ENCODE data around the gene ACTN2.

ACTN2 gene

DNA sequence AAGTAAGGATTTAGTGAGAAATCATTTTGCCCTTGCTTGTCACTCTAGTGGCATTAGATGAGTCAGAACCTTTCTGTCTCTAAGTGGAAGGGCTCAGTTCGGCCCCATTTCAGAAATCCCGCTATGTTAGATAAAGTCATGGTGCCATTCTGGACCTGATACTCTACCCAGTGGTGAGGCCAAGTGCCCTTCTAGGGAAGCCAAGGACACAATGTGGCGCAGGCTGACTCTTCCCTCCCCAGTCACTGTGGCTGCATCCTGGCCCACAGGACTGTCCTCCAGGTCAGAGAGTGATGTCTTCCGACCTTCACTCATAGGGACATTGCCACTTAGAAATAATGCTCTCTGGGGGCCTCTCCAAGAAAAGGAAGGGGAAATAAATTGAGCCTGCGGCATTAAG lies 60.5 kb downstream of the ACTN2 start:
- H3K36me3 ChIP-seq (ENCODE audit: control insufficient read depth, insufficient read depth, low read length) = no peaks in the 10 kb centered on the region
- no peak overlapping the region for H3K9ac ChIP-seq (ENCODE audit: low read depth, low read length)
- no peaks in the 10 kb centered on the region for H3K4me1 ChIP-seq (ENCODE audit: control insufficient read depth, insufficient read depth, low read length)
- no peaks in the 10 kb centered on the region for H3K9me3 ChIP-seq (ENCODE audit: control insufficient read depth, insufficient read depth, low read length)
- no peak overlapping the region for H3K4me3 ChIP-seq (ENCODE audit: low read depth, low read length)
- no peaks in the 10 kb centered on the region for H3K27me3 ChIP-seq (ENCODE audit: control insufficient read depth, insufficient read depth, low read length)

DNA sequence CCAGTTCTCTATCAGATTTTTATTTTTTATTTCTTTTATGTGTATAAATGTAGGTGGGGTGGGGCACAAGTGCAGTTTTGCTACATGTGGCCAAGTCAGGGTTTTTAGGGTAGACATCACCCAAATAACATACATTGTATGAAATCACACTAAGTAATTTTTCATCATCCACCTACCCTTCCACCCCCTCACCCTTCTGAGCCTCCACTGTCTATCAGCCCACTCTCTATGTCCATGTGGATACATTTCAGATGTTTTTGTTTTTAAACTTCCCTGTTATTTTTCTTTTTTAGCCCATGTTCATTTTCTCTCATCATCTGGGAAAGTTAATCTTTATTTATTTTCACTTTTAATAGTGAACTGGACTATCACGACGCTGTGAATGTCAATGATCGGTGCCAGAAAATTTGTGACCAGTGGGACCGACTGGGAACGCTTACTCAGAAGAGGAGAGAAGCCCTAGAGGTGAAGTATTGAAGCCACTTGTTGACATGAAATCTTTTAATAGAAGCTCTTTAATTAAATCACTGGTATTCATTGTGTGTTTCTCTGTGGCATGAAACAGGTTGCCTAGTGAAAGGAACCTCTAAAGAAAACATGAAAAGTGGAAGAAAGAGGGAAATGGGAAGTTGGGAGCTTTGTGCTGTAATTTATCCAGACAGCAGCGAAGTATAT lies 61.1 kb downstream of the ACTN2 start:
- no peaks in the 10 kb centered on the region for H3K4me1 ChIP-seq (ENCODE audit: control insufficient read depth, insufficient read depth, low read length)
- H3K4me3 ChIP-seq (ENCODE audit: low read depth, low read length) = no peak overlapping the region
- H3K9ac ChIP-seq (ENCODE audit: low read depth, low read length) = no peak overlapping the region
- no peaks in the 10 kb centered on the region for H3K36me3 ChIP-seq (ENCODE audit: control insufficient read depth, insufficient read depth, low read length)
- H3K9me3 ChIP-seq (ENCODE audit: control insufficient read depth, insufficient read depth, low read length) = no peaks in the 10 kb centered on the region
- no peaks in the 10 kb centered on the region for H3K27me3 ChIP-seq (ENCODE audit: control insufficient read depth, insufficient read depth, low read length)

DNA sequence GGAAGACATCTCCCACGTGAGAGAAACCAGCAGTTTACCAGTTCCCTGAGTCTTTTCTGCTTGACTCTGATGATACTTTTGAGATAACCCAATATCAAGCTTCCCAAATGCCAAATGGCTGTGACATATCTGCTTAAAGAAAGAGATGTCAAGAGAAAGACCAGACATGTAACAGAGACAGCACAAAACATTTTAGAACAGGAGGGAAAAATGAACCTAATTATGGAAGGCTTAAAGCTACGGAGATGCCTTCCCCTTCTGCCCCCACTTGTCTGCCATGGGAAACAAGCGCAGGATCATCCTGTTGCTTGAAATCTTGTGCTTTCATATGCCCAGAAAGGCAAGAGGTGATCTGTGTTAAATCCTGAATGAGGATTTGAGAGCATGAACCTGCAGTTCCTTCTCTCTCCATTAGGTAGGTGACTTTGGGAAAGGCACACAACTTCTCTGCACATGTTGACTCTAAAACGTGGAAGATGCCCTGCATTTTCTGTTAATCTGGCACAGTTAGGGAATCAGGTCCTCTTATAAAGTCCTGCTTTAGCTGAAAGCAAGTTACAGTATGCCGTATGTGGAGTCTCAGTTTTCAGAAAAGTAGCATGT lies 62.1 kb downstream of the ACTN2 start:
- Histone ChIP-seq H3K27me3 (ENCODE audit: control insufficient read depth, insufficient read depth, low read length) (no peaks in the 10 kb centered on the region), H3K4me3 (ENCODE audit: low read depth, low read length) (no peak overlapping the region), H3K4me1 (ENCODE audit: control insufficient read depth, insufficient read depth, low read length) (no peaks in the 10 kb centered on the region), H3K36me3 (ENCODE audit: control insufficient read depth, insufficient read depth, low read length) (no peaks in the 10 kb centered on the region), H3K9ac (ENCODE audit: low read depth, low read length) (no peak overlapping the region), H3K9me3 (ENCODE audit: control insufficient read depth, insufficient read depth, low read length) (no peaks in the 10 kb centered on the region)

DNA sequence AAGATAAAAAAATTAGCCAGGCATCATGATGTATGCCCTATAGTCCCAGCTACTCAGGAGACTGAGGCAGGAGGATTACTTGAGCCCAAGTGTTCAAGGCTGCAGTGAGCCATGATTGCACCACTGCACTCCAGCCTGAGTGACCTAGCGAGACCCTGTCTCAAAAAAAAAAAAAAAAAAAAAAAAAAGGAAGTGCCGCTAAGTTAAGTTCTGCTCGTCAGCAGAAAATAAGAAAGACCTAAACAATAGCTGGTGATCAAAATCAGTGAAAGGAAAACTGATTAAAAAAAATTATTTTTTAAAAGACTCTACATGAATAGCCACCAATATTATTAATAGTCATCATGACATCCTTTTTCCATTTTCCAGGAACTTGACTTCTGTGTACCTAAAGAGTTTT lies 64.6 kb downstream of the ACTN2 start:
- Histone ChIP-seq H3K36me3 (ENCODE audit: control insufficient read depth, insufficient read depth, low read length) (no peaks in the 10 kb centered on the region), H3K4me3 (ENCODE audit: low read depth, low read length) (no peak overlapping the region)

DNA sequence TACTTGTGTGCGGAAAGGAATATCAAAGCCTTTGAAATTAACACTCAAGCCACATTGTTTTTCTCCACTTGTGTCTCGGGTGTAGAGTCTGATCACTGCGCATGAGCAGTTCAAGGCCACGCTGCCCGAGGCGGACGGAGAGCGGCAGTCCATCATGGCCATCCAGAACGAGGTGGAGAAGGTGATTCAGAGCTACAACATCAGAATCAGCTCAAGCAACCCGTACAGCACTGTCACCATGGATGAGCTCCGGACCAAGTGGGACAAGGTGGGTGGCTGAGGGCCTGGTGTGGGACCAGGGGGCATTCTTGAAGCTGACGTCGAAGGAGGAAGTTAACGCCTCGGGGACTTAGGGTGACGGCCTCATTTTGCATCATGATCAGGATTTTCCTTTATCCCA lies 65.1 kb downstream of the ACTN2 start:
- no peaks in the 10 kb centered on the region for H3K9me3 ChIP-seq (ENCODE audit: control insufficient read depth, insufficient read depth, low read length)
- H3K36me3 ChIP-seq (ENCODE audit: control insufficient read depth, insufficient read depth, low read length) = no peaks in the 10 kb centered on the region
- no peak overlapping the region for H3K9ac ChIP-seq (ENCODE audit: low read depth, low read length)
- no peaks in the 10 kb centered on the region for H3K27me3 ChIP-seq (ENCODE audit: control insufficient read depth, insufficient read depth, low read length)
- no peak overlapping the region for H3K4me3 ChIP-seq (ENCODE audit: low read depth, low read length)
- H3K4me1 ChIP-seq (ENCODE audit: control insufficient read depth, insufficient read depth, low read length) = no peaks in the 10 kb centered on the region

More for the DNA sequence above, 64.6 kb downstream of the ACTN2 start:
- Histone ChIP-seq H3K27me3 (ENCODE audit: control insufficient read depth, insufficient read depth, low read length) (no peaks in the 10 kb centered on the region), H3K9ac (ENCODE audit: low read depth, low read length) (no peak overlapping the region), H3K4me1 (ENCODE audit: control insufficient read depth, insufficient read depth, low read length) (no peaks in the 10 kb centered on the region), H3K9me3 (ENCODE audit: control insufficient read depth, insufficient read depth, low read length) (no peaks in the 10 kb centered on the region)

DNA sequence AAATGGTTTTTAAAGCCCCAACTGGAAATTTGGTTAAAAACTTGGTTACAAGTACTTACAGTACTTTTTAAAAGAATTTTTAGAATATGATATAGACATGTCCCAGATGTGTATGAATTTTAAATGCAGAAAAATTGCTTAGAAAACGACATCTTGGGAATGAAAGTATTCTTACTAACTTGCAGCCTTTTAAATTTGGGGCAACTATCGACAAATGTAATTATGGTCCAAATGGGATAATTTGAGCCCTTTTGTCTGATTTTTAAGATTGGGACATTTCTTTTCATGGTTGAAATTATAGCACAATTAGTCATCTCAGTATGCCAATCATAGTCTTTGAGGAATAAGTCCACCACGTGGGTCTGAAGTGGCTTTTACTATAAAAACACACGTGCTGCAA lies 65.6 kb downstream of the ACTN2 start:
- Histone ChIP-seq H3K4me1 (ENCODE audit: control insufficient read depth, insufficient read depth, low read length) (no peaks in the 10 kb centered on the region), H3K36me3 (ENCODE audit: control insufficient read depth, insufficient read depth, low read length) (no peaks in the 10 kb centered on the region), H3K27me3 (ENCODE audit: control insufficient read depth, insufficient read depth, low read length) (no peaks in the 10 kb centered on the region), H3K9me3 (ENCODE audit: control insufficient read depth, insufficient read depth, low read length) (no peaks in the 10 kb centered on the region), H3K4me3 (ENCODE audit: low read depth, low read length) (no peak overlapping the region), H3K9ac (ENCODE audit: low read depth, low read length) (no peak overlapping the region)

DNA sequence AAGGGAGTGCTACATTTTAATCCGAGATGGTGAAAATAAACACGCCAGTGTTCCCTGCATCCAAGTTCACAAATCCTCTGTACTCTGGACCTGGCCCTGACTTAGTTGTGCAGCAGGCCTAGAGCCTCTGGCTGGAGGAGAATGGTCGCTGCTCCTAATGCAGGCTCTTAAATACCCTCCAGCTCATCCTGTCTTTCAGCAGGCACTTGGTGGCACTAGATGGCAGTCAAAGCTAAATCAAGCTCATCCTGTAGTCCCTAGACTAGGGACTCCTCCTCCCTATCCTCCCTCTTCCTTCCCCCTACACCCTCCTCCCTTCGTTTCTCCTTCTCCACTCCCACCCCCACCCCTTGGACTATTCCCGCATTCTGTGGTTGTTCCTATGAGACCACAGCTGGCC lies 67.2 kb downstream of the ACTN2 start:
- no peak overlapping the region for H3K4me3 ChIP-seq (ENCODE audit: low read depth, low read length)
- no peaks in the 10 kb centered on the region for H3K9me3 ChIP-seq (ENCODE audit: control insufficient read depth, insufficient read depth, low read length)
- no peaks in the 10 kb centered on the region for H3K4me1 ChIP-seq (ENCODE audit: control insufficient read depth, insufficient read depth, low read length)
- no peaks in the 10 kb centered on the region for H3K36me3 ChIP-seq (ENCODE audit: control insufficient read depth, insufficient read depth, low read length)
- no peaks in the 10 kb centered on the region for H3K27me3 ChIP-seq (ENCODE audit: control insufficient read depth, insufficient read depth, low read length)
- no peak overlapping the region for H3K9ac ChIP-seq (ENCODE audit: low read depth, low read length)

DNA sequence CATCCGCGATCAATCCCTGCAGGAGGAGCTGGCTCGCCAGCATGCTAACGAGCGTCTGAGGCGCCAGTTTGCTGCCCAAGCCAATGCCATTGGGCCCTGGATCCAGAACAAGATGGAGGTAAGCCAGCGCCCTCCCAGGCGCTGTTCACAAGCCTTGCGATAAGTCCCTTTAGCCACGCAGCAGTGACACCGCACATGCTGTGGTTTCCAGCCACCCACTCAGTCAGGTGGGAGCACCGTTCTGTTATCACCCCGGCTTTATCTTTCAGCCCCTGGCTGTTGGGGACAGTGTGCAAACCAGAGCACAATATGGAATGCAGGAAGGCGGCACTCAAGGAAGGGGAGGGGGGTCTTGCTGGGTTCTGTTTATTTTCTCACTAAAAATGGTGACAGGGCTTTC lies 67.7 kb downstream of the ACTN2 start:
- Histone ChIP-seq H3K36me3 (ENCODE audit: control insufficient read depth, insufficient read depth, low read length) (no peaks in the 10 kb centered on the region), H3K4me1 (ENCODE audit: control insufficient read depth, insufficient read depth, low read length) (no peaks in the 10 kb centered on the region), H3K27me3 (ENCODE audit: control insufficient read depth, insufficient read depth, low read length) (no peaks in the 10 kb centered on the region), H3K9ac (ENCODE audit: low read depth, low read length) (no peak overlapping the region), H3K9me3 (ENCODE audit: control insufficient read depth, insufficient read depth, low read length) (no peaks in the 10 kb centered on the region), H3K4me3 (ENCODE audit: low read depth, low read length) (no peak overlapping the region)

DNA sequence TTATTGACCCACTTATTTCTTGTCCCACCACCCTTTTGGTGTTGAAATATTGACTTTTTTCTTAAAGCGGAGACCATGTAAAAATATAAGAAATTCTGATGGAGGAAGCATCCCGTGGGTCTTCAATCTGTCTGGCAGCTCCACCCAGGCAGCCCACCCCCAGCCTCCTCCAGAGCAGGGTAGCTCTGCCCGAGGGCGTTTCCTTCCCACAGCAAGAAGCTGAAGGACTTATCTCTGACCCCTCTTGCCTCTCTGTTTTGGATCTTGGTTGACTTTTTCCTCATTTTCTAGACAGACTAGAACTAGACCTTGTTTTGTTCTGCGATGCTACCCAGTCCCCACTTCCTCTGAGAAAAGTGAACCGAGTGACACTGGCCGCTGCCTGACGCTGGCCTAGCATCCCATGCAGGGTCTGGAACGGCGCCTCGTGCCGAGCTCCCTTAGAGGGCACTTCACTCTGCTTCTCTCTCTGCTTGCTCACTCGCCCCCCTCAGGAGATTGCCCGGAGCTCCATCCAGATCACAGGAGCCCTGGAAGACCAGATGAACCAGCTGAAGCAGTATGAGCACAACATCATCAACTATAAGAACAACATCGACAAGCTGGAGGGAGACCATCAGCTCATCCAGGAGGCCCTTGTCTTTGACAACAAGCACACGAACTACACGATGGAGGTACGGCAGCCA lies 68.4 kb downstream of the ACTN2 start:
- Histone ChIP-seq H3K27me3 (ENCODE audit: control insufficient read depth, insufficient read depth, low read length) (no peaks in the 10 kb centered on the region), H3K36me3 (ENCODE audit: control insufficient read depth, insufficient read depth, low read length) (no peaks in the 10 kb centered on the region), H3K4me1 (ENCODE audit: control insufficient read depth, insufficient read depth, low read length) (no peaks in the 10 kb centered on the region), H3K9ac (ENCODE audit: low read depth, low read length) (no peak overlapping the region), H3K9me3 (ENCODE audit: control insufficient read depth, insufficient read depth, low read length) (no peaks in the 10 kb centered on the region), H3K4me3 (ENCODE audit: low read depth, low read length) (no peak overlapping the region)

DNA sequence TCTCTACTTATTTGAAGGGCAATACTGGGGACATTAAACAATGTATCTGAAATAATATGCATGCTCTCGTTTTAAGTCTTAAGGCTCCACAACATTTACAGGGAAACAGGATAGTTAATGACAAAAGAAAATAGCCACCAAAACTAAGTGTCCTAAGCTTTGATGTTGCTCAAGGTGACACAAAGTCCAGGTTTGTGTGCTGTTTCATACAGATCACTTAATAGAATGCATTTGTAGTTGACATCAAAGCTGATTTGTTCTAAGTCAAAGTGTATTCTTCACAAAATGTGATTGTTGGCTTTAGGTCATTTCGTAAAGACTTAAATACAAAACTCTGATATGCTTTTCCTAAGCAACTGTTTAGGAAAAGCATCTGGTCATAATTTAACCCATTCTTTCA lies 71.3 kb downstream of the ACTN2 start:
- H3K27me3 ChIP-seq (ENCODE audit: control insufficient read depth, insufficient read depth, low read length) = no peaks in the 10 kb centered on the region
- no peaks in the 10 kb centered on the region for H3K9me3 ChIP-seq (ENCODE audit: control insufficient read depth, insufficient read depth, low read length)
- H3K4me1 ChIP-seq (ENCODE audit: control insufficient read depth, insufficient read depth, low read length) = no peaks in the 10 kb centered on the region
- no peak overlapping the region for H3K4me3 ChIP-seq (ENCODE audit: low read depth, low read length)
- no peaks in the 10 kb centered on the region for H3K36me3 ChIP-seq (ENCODE audit: control insufficient read depth, insufficient read depth, low read length)
- no peak overlapping the region for H3K9ac ChIP-seq (ENCODE audit: low read depth, low read length)

DNA sequence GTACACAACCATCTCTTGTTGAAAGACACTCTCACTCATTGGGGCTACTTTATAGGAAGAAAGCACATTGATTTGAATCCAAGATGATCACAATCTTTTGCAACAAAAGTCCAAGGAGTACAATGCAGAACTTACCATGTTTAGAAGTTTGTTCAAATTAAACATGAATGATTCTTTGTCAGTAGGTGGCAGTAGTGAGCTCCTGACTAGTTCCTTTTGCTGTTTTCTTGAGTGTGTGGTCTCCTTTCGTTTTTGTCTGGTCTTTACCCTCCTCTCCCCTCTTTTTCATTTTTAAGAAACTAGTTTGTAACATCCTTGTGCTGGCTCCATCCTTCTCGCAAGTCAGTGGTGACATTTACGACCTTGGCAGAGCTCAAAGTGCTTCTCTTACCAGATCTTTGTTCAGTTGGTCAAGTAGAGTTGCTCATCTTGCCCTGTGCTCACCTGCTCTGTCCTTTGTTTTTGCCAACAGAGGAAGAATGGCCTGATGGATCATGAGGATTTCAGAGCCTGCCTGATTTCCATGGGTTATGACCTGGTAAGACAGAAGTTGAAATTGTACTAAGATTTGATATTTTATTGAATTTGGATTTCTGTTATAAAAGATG lies 73.1 kb downstream of the ACTN2 start:
- no peak overlapping the region for H3K9ac ChIP-seq (ENCODE audit: low read depth, low read length)
- no peaks in the 10 kb centered on the region for H3K4me1 ChIP-seq (ENCODE audit: control insufficient read depth, insufficient read depth, low read length)
- no peak overlapping the region for H3K4me3 ChIP-seq (ENCODE audit: low read depth, low read length)
- H3K9me3 ChIP-seq (ENCODE audit: control insufficient read depth, insufficient read depth, low read length) = no peaks in the 10 kb centered on the region
- H3K27me3 ChIP-seq (ENCODE audit: control insufficient read depth, insufficient read depth, low read length) = no peaks in the 10 kb centered on the region
- no peaks in the 10 kb centered on the region for H3K36me3 ChIP-seq (ENCODE audit: control insufficient read depth, insufficient read depth, low read length)

DNA sequence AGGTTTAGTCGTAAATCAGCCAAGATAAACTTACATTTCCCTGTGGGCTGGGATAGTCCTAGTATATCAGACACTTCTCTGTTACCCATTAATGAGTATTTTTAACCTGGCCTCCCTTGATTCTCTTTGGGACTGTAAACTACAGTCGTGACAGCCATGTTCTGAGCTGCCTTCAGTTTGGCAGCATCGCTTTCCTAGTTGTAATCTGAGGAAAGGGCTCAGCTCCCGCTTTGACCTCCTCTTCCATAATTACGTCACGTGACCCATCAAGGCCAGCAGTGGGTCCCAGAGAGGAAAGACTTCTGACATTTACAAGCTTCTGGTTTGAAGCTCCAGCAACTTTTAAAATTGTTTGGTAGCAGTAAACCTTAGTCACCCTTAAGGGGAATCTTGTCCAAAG lies 74.2 kb downstream of the ACTN2 start:
- Histone ChIP-seq H3K4me1 (ENCODE audit: control insufficient read depth, insufficient read depth, low read length) (no peaks in the 10 kb centered on the region), H3K4me3 (ENCODE audit: low read depth, low read length) (no peak overlapping the region), H3K27me3 (ENCODE audit: control insufficient read depth, insufficient read depth, low read length) (no peaks in the 10 kb centered on the region), H3K36me3 (ENCODE audit: control insufficient read depth, insufficient read depth, low read length) (no peaks in the 10 kb centered on the region), H3K9ac (ENCODE audit: low read depth, low read length) (no peak overlapping the region), H3K9me3 (ENCODE audit: control insufficient read depth, insufficient read depth, low read length) (no peaks in the 10 kb centered on the region)

Data from iPS-15b (cell line).